Measurements from ENCODE around the gene MRPS30.

Gene MRPS30

DNA sequence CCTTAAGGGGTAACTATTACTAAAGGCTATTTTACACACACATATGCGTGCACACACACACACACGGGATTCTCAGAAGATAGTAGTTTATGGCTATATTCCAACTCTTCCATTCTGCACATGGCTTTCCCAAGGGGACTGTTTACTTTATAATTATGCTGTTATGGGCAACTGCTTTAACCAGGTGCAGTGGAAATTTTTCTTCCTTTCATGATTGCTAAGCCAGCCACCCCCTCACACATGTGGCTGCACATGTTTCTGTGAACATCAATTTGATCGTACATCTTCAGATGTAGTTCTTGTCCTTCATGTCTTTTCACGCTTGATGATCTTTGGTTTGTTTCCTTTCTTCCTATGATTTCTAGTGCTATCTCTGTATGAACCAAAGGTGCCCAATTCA, 37.0 kb downstream of the MRPS30 start:
- H3K4me3 ChIP-seq (ENCODE audit: low read depth, low read length), result no peak overlapping the region
- TF ChIP-seq, protein P1, sequence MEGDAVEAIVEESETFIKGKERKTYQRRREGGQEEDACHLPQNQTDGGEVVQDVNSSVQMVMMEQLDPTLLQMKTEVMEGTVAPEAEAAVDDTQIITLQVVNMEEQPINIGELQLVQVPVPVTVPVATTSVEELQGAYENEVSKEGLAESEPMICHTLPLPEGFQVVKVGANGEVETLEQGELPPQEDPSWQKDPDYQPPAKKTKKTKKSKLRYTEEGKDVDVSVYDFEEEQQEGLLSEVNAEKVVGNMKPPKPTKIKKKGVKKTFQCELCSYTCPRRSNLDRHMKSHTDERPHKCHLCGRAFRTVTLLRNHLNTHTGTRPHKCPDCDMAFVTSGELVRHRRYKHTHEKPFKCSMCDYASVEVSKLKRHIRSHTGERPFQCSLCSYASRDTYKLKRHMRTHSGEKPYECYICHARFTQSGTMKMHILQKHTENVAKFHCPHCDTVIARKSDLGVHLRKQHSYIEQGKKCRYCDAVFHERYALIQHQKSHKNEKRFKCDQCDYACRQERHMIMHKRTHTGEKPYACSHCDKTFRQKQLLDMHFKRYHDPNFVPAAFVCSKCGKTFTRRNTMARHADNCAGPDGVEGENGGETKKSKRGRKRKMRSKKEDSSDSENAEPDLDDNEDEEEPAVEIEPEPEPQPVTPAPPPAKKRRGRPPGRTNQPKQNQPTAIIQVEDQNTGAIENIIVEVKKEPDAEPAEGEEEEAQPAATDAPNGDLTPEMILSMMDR (IDR thresholded peaks at IDR 0.05; ENCODE audit: low read depth, low read length), result no peak

DNA sequence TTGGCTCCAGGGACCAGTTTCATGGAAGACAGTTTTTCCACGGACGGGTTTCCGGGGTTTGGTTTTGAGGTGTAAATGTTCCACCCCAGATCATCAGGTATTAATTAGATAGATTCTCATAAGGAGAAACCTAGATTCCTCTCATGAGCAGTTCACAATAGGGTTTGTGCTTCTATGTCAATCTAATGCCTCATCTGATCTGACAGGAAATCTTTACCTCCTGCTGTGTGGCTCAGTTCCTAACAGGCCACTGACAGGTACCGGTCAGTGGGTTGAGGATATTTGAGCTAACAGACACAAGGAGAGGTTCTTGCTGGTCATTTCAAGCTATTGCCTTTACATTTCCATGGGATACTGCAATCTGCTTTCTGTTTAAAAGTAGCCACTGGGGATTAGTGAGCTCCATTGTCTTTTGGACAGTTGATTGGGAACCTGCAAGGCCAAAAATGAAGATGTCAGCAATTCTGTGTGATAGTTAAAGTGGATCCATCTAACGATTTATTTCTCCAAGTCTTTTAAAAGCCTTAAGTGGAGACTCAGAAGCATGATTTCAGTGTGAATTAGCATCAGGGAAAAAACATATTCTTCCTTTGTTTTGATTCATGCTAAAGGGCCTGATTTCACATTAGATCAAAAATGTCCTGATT, 38.6 kb downstream of the MRPS30 start:
- TF ChIP-seq, protein P1 (IDR thresholded peaks at IDR 0.05; ENCODE audit: low read depth, low read length), result no peak
- H3K4me3 ChIP-seq (ENCODE audit: low read depth, low read length), result no peak overlapping the region

- no peak overlapping the region for H3K4me3 ChIP-seq (ENCODE audit: low read depth, low read length)
- TF ChIP-seq, protein P1 (IDR thresholded peaks at IDR 0.05; ENCODE audit: low read depth, low read length), result no peak
Observed at GRCh38 chr5:44860267-44860666, 51.5 kb downstream of the MRPS30 start.

- H3K4me3 ChIP-seq (ENCODE audit: low read depth, low read length), result no peak overlapping the region
- TF ChIP-seq, protein P1 (IDR thresholded peaks at IDR 0.05; ENCODE audit: low read depth, low read length), result no peak
Observed at GRCh38 chr5:44862808-44863207, 54.1 kb downstream of the MRPS30 start.

Measured in WI38 (cell line).